IMR-90 (cell line): ENCODE data around the gene DCP2. TPM values are rescaled to one million over a fixed set of nuclear protein-coding genes. Genes with fewer than 3 reads are reported as not detected.
A peak's percentile ranks its signal among the peaks of the same experiment; 100 is the strongest.

ENCODE experiments used
- ATAC-seq: fragments of 200-7000 bp; cut with Tn5 transposase; 2 replicates; pipeline ENCODE4 v1.9.1; 2020; ENCODE audit warnings: low read depth, mild to moderate bottlenecking, moderate library complexity
- BruUV-seq: library from RNA; stranded (reverse); fragments of 400-500 nt; replicated peaks from 2 replicates; lab custom pipeline; 2021; lab: Mats Ljungman, UMichigan
- CTCF ChIA-PET: fragments of 300-600 bp; formaldehyde crosslinking; extraction: SDS; loops from one replicate; lab custom pipeline; 2021; ENCODE audit warnings: antibody characterized with exemption; lab: Yijun Ruan, JAX
- POLR2A ChIA-PET: fragments of 300-600 bp; sonication (Branson Sonifier 250); formaldehyde crosslinking; loops from one replicate; lab custom pipeline; 2022; ENCODE audit warnings: antibody characterized with exemption; ENCODE audit not compliant: unreplicated experiment; lab: Charles Lee
- DNase-seq: peaks from one replicate; pipeline ENCODE4 v3.0.0; 2013
- H2AFZ ChIP-seq: replicated peaks from 2 replicates; pipeline ENCODE3; 2013; ENCODE audit warnings: low read length, mild to moderate bottlenecking; ENCODE audit not compliant: poor library complexity
- H2AK5ac ChIP-seq: 2 replicates; pipeline ENCODE4 v1.6.1; 2013; ENCODE audit warnings: low read depth, low read length, inconsistent platforms
- H2AK9ac ChIP-seq: replicated peaks from 2 replicates; pipeline ENCODE3; 2013; ENCODE audit warnings: mild to moderate bottlenecking, low read depth, low read length, moderate library complexity; ENCODE audit not compliant: poor library complexity
- H2BK120ac ChIP-seq: 2 replicates; pipeline ENCODE4 v1.6.1; 2013; ENCODE audit warnings: low read depth, low read length, inconsistent platforms
- H2BK15ac ChIP-seq: 3 replicates; pipeline ENCODE4 v1.6.1; 2013; ENCODE audit warnings: low read depth, low read length, inconsistent platforms
- H2BK20ac ChIP-seq: 2 replicates; pipeline ENCODE4 v1.6.1; 2013; ENCODE audit warnings: low read depth, mild to moderate bottlenecking, inconsistent platforms, low read length, moderate library complexity
- H2BK5ac ChIP-seq: 2 replicates; pipeline ENCODE4 v1.6.1; 2013; ENCODE audit warnings: mild to moderate bottlenecking, low read depth, low read length, inconsistent platforms; ENCODE audit not compliant: poor library complexity, severe bottlenecking
- H3K14ac ChIP-seq: replicated peaks from 2 replicates; pipeline ENCODE4 v1.6.1; 2013; ENCODE audit warnings: low read depth, low read length, inconsistent platforms
- H3K18ac ChIP-seq: 2 replicates; pipeline ENCODE4 v1.6.1; 2013; ENCODE audit warnings: low read depth, low read length, control low read depth
- H3K23ac ChIP-seq: 2 replicates; pipeline ENCODE4 v1.6.1; 2013; ENCODE audit warnings: low read depth, low read length, inconsistent platforms
- H3K27ac ChIP-seq: 2 replicates; pipeline ENCODE4 v1.5.1; 2013; ENCODE audit warnings: mild to moderate bottlenecking, control low read depth, low read length; ENCODE audit not compliant: insufficient read depth
- H3K27me3 ChIP-seq: 2 replicates; pipeline ENCODE4 v1.6.1; 2013; ENCODE audit warnings: low read length; ENCODE audit not compliant: control insufficient read depth, insufficient read depth
- H3K36me3 ChIP-seq: 2 replicates; pipeline ENCODE4 v1.6.1; 2013; ENCODE audit warnings: low read length, mixed read lengths; ENCODE audit not compliant: control insufficient read depth, insufficient read depth
- H3K4ac ChIP-seq: 2 replicates; pipeline ENCODE4 v1.6.1; 2013; ENCODE audit warnings: low read depth, low read length, inconsistent platforms
- H3K4me1 ChIP-seq: 2 replicates; pipeline ENCODE4 v1.6.1; 2013; ENCODE audit warnings: low read length, mixed read lengths; ENCODE audit not compliant: control insufficient read depth, insufficient read depth
- H3K4me2 ChIP-seq: 2 replicates; pipeline ENCODE4 v1.6.1; 2013; ENCODE audit warnings: low read depth, mild to moderate bottlenecking, control low read depth, low read length, moderate library complexity
- H3K4me3 ChIP-seq: 2 replicates; pipeline ENCODE4 v1.5.1; 2013; ENCODE audit warnings: low read depth, mild to moderate bottlenecking, control low read depth, low read length, moderate library complexity; ENCODE audit not compliant: insufficient read depth
- H3K56ac ChIP-seq: 2 replicates; pipeline ENCODE4 v1.6.1; 2013; ENCODE audit warnings: low read length, inconsistent platforms; ENCODE audit not compliant: insufficient read depth; ENCODE audit errors: extremely low read depth
- H3K79me1 ChIP-seq, 2 experiments: 2 replicates each; pipeline ENCODE4 v1.6.1; 2013; ENCODE audit warnings: low read length in 2 of 2, inconsistent platforms in 1 of 2, low read depth in 1 of 2
- H3K9ac ChIP-seq: 2 replicates; pipeline ENCODE4 v1.6.1; 2013; ENCODE audit warnings: low read depth, low read length, control low read depth
- H3K9me1 ChIP-seq: 2 replicates; pipeline ENCODE4 v1.6.1; 2013; ENCODE audit warnings: low read length, inconsistent platforms; ENCODE audit not compliant: insufficient read depth
- H3K9me3 ChIP-seq: 2 replicates; pipeline ENCODE4 v1.6.1; 2013; ENCODE audit warnings: low read length; ENCODE audit not compliant: control insufficient read depth, insufficient read depth
- H4K20me1 ChIP-seq: 2 replicates; pipeline ENCODE4 v1.6.1; 2013; ENCODE audit warnings: low read length, inconsistent platforms; ENCODE audit not compliant: insufficient read depth
- H4K5ac ChIP-seq: 2 replicates; pipeline ENCODE4 v1.6.1; 2013; ENCODE audit warnings: mild to moderate bottlenecking, low read depth, low read length, control low read depth
- H4K8ac ChIP-seq, 2 experiments: 2 replicates each; pipeline ENCODE4 v1.6.1; 2013; ENCODE audit warnings: low read depth in 2 of 2, low read length in 2 of 2, control low read depth in 1 of 2, inconsistent platforms in 1 of 2
- H4K91ac ChIP-seq: 2 replicates; pipeline ENCODE4 v1.6.1; 2013; ENCODE audit warnings: low read depth, low read length, inconsistent platforms; ENCODE audit not compliant: insufficient read depth
- CTCF ChIP-seq: conservative IDR thresholded peaks from 2 replicates; pipeline ENCODE4 v1.5.1; 2012; ENCODE audit warnings: mild to moderate bottlenecking, low read depth, low read length, improper control_type of control experiment
- ELK1 ChIP-seq: fragments of 150-350 bp; IDR thresholded peaks from 2 replicates; pipeline ENCODE4 v1.6.1; 2016; ENCODE audit warnings: low read depth, mild to moderate bottlenecking, low read length, moderate library complexity, borderline replicate concordance
- FOS ChIP-seq: fragments of 150-350 bp; IDR thresholded peaks from 2 replicates; pipeline ENCODE4 v1.6.1; 2016; ENCODE audit warnings: low read depth, low read length
- NFE2L2 ChIP-seq: fragments of 150-350 bp; IDR thresholded peaks from 2 replicates; pipeline ENCODE4 v1.6.1; 2016; ENCODE audit warnings: low read depth, mild to moderate bottlenecking, low read length
- RAD21 ChIP-seq: IDR thresholded peaks from 2 replicates; pipeline ENCODE4 v1.6.1; 2012; ENCODE audit warnings: low read length, improper control_type of control experiment
- RCOR1 ChIP-seq: IDR thresholded peaks from 2 replicates; pipeline ENCODE4 v1.6.1; 2012; ENCODE audit warnings: mild to moderate bottlenecking, low read length, improper control_type of control experiment; ENCODE audit not compliant: insufficient replicate concordance
- SMC3 ChIP-seq: fragments of 150-350 bp; IDR thresholded peaks from 2 replicates; pipeline ENCODE4 v1.6.1; 2016; ENCODE audit warnings: low read depth, mild to moderate bottlenecking, antibody characterized with exemption, low read length, moderate library complexity
- WGBS, 2 experiments: methylation state at CpG; one replicate each; pipeline versions ENCODE4 v1.1.5 to v1.1.7; 2013; ENCODE audit warnings: missing lambda C conversion rate in 2 of 2; ENCODE audit not compliant: insufficient read length in 1 of 2; ENCODE audit errors: extremely low coverage in 2 of 2; 5-methylcytosine and 5-hydroxymethylcytosine counted together
- dilution Hi-C: fragments of 300-500 bp; cut with HindIII; formaldehyde crosslinking; loops from one replicate; pipeline ENCODE4 v1.14.3; 2018; ENCODE audit warnings: low sequenced_read_pairs; ENCODE audit not compliant: unreplicated experiment
- in situ Hi-C: fragments of 300-500 bp; cut with MboI; formaldehyde crosslinking; loops from 3 replicates; pipeline ENCODE4 v1.14.3; 2019; ENCODE audit warnings: low sequenced_read_pairs, inconsistent platforms, mixed read lengths
- intact Hi-C: fragments of 100-400 bp; cut with micrococcal nuclease; formaldehyde crosslinking; loops from 2 replicates; pipeline ENCODE4 v1.10.0; 2022
- polyA plus RNA-seq, 3 experiments: library from polyadenylated mRNA; depleted of rRNA; stranded (reverse); fragments of >200 nt; gene quantifications; 2 replicates each; pipeline ENCODE4 v1.2.3, GENCODE V29; 2012; ENCODE audit warnings: low replicate concordance in 1 of 3
- total RNA-seq: library from RNA; depleted of rRNA; stranded (reverse); fragments of >200 nt; gene quantifications from 2 replicates; pipeline ENCODE4 v1.2.3, GENCODE V29; 2012

DCP2 gene
- total and polyA plus RNA-seq, 2 of the 4 experiments (the other 2 are of a cell fraction) = 6.9 to 18.6 TPM

GRCh38 chr5:113043491-113043931, 66.9 kb downstream of the DCP2 start:
- POLR2A ChIA-PET = no interaction called here
- Histone ChIP-seq H2AK9ac (no peak overlapping the region), H3K9me1 (peaks cover 6% of the 10 kb centered on the region), H3K56ac (no peak overlapping the region), H4K91ac (no peak overlapping the region), H2BK20ac (no peak overlapping the region), H3K4me2 (no peak overlapping the region), H3K79me1 (no peaks in the 10 kb centered on the region; a peak in 2 of 4 replicates), H2AK5ac (peak overlapping the region; percentile 55; the same call in 1 of the 2 replicates), H3K9me3 (no peaks in the 10 kb centered on the region), H3K4me3 (no peak overlapping the region), H2BK15ac (no peak overlapping the region), H3K4ac (0 out of 2 replicates have a peak overlapping the region, but pooled peaks have one; percentile 7), H3K18ac (no peak overlapping the region), H3K9ac (no peak overlapping the region), H3K14ac (no peak overlapping the region), H3K4me1 (peaks cover 13% of the 10 kb centered on the region), H3K27me3 (no peaks in the 10 kb centered on the region), H2BK120ac (no peak overlapping the region), H3K23ac (no peak overlapping the region), H2BK5ac (peak overlapping the region; percentile 15), H4K5ac (no peak overlapping the region), H4K8ac (no peak overlapping the region), H3K36me3 (peaks cover 47% of the 10 kb centered on the region), H4K20me1 (no peaks in the 10 kb centered on the region), H2AFZ (peak overlapping the region; percentile 61), H3K27ac (no peak overlapping the region)
- no CpG with 5 or more reads among the region's 16 CpGs for WGBS, 2 experiments
- DNase-seq (no peak), ATAC-seq (peak; percentile 62)
- dilution Hi-C loops = no loop called here
- no TSS peak for BruUV-seq
- in situ Hi-C loops = no loop called here
- CTCF ChIA-PET = interaction anchor here (0.6 to 1.5 kb wide), 3 partner anchors 9 to 468 kb away, joined by 3 to 6 read pairs (median 3); no protein-coding TSS in a partner anchor
- TF ChIP-seq FOS (no peak), RCOR1 (no peak), NFE2L2 (no peak), CTCF (peak; percentile 36), ELK1 (no peak), RAD21 (peak; percentile 63), SMC3 (peak; percentile 38)
- intact Hi-C loops = no loop called here
